Measurements from ENCODE around the gene CPNE9.

Gene CPNE9

DNA sequence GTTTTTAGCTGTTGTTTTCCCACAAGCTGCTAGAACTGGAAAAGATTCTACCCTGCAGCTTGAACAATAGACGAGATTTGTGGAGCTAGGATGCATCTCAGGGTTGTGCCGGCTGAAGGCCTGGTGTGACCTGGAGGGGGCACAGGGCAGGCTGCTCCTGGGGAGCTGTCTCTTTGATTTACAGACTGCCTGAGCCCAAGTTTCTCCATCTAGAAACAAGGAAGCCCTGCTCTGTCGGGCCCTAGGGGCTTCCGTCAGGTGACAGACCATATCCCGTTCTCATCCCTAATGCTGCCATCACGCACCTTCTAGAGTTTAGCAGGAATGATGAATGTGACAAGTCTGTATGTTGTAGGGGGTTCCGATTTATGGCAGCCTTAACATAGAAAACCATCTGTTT is 7.9 kb upstream of the CPNE9 start:
- TF ChIP-seq, protein P1, sequence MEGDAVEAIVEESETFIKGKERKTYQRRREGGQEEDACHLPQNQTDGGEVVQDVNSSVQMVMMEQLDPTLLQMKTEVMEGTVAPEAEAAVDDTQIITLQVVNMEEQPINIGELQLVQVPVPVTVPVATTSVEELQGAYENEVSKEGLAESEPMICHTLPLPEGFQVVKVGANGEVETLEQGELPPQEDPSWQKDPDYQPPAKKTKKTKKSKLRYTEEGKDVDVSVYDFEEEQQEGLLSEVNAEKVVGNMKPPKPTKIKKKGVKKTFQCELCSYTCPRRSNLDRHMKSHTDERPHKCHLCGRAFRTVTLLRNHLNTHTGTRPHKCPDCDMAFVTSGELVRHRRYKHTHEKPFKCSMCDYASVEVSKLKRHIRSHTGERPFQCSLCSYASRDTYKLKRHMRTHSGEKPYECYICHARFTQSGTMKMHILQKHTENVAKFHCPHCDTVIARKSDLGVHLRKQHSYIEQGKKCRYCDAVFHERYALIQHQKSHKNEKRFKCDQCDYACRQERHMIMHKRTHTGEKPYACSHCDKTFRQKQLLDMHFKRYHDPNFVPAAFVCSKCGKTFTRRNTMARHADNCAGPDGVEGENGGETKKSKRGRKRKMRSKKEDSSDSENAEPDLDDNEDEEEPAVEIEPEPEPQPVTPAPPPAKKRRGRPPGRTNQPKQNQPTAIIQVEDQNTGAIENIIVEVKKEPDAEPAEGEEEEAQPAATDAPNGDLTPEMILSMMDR (IDR thresholded peaks at IDR 0.05; ENCODE audit: low read depth, low read length): no peak
- H3K4me3 ChIP-seq (ENCODE audit: low read depth, low read length): no peak overlapping the region

DNA sequence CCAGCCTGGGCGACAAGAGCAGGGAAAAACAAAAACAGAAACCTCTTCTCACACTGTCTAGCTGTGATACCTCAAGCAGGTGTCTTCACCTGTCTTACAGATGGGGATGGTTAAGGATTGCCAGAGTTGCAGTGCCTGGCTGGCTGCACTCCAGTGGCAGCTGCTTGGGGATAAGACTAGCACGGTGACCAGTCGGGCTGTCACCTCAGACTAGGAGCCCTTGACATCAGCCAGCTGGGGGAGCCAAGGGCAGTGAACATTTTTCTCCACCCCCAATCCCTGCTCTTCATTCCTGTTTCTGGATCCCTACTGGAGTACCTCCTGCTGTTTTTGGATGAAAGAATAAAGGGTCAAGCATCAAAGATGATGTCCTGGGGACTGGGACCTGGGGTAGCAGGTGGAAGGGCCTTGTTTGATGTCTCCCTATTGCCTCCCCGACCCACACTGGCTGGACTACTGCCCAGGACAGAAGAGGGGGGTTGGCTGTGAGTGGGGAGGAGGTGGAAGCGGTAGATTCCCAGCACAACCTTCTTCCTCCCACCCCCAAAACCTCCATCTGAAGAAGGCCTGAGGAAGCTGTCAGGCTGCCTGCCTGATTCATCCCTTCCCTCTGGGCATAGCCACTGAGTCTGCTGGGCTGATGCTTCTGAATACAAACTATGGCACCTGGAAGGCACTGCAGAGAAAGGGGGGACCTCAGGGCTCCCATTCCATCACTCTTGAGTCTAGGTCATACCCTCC is 7.0 kb upstream of the CPNE9 start:
- TF ChIP-seq, protein P1 (IDR thresholded peaks at IDR 0.05; ENCODE audit: low read depth, low read length): no peak
- no peak overlapping the region for H3K4me3 ChIP-seq (ENCODE audit: low read depth, low read length)

GRCh38 chr3:9697892-9698291 is 5.7 kb upstream of the CPNE9 start:
- H3K4me3 ChIP-seq (ENCODE audit: low read depth, low read length): no peak overlapping the region
- TF ChIP-seq, protein P1 (IDR thresholded peaks at IDR 0.05; ENCODE audit: low read depth, low read length): no peak

DNA sequence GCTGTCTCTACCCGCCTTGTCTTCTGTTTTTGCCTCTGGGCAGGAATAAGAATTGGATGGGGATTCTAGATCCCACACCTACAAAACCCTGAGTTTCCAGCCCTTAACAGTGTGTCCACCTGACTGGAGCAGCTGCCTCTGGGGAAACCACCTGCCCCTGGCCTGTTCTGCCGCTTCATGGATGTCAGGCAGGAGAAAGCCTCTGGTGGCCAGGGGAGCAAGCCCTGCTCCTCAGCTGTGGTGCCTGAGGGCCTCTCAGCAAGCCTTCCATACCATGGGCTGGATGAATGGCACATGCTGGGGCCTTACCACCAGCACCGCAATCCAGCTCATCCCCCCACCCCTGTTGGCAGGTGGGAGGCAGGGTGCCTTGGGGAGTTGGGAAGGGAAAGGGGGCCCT is 5.3 kb upstream of the CPNE9 start:
- no peak overlapping the region for H3K4me3 ChIP-seq (ENCODE audit: low read depth, low read length)
- TF ChIP-seq, protein P1 (IDR thresholded peaks at IDR 0.05; ENCODE audit: low read depth, low read length): no peak

- no peak overlapping the region for H3K4me3 ChIP-seq (ENCODE audit: low read depth, low read length)
- TF ChIP-seq, protein P1 (IDR thresholded peaks at IDR 0.05; ENCODE audit: low read depth, low read length): no peak
These were observed 3.1 kb upstream of the CPNE9 start for GRCh38 chr3:9700536-9700935.

- TF ChIP-seq, protein P1 (IDR thresholded peaks at IDR 0.05; ENCODE audit: low read depth, low read length): no peak
- H3K4me3 ChIP-seq (ENCODE audit: low read depth, low read length): no peak overlapping the region
These were observed 2.6 kb upstream of the CPNE9 start for GRCh38 chr3:9701006-9701405.

DNA sequence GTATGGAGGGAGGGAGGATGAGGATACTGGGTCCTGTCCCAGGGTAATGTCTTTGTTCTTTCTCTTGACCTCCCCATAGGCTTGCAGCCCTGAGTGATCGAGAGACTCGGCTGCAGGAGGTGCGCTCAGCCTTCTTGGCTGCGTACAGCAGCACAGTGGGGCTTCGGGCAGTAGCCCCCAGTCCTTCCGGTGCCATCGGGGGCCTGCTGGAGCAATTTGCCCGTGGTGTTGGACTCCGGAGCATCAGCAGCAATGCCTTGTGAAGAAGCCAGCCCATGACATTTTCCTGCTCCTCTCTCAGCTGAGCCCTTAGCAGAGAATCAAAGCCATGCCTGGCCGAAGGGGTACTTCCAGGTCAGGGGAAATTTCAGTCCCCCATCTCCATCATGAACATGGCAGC is 1.9 kb upstream of the CPNE9 start:
- no peak overlapping the region for H3K4me3 ChIP-seq (ENCODE audit: low read depth, low read length)
- TF ChIP-seq, protein P1 (IDR thresholded peaks at IDR 0.05; ENCODE audit: low read depth, low read length): no peak

Measured in WI38 (cell line).